OCI-LY7 (cell line): ENCODE results near the gene DRD1.

ENCODE experiments used
- EZH2phosphoT487 ChIP-seq: fragments of 200-600 bp; sonication (generic); IDR thresholded peaks from 2 replicates; pipeline ENCODE4 v1.6.1; 2018; ENCODE audit warnings: low read depth, borderline replicate concordance, mild to moderate bottlenecking, mixed run types, antibody characterized with exemption, low read length, moderate library complexity, mixed read lengths
- TF ChIP-seq, protein P1 (sequence below): fragments of 200-600 bp; sonication (generic); conservative IDR thresholded peaks from 2 replicates; pipeline ENCODE4 v1.5.1; 2014; ENCODE audit warnings: mild to moderate bottlenecking, antibody characterized with exemption, low read length, moderate library complexity, mixed read lengths

DNA sequence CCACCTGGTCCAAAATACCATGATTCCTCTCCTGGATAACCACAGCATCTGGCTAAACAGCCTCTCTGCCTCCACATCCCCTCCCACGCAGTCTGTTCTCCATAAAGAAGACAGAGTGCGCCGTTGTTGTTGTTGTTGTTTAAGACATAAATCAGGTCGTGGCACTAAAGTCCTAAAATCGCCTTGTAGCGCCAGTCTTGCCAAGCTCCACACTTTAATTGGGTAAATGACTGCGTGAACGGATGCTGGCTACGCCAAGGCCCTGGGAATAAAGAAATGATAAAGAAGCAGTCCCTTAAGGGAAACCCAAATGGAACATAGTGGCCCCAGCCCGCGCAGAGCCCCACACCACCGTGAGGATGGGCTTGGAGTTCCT, 34.0 kb upstream of the DRD1 start:
- TF ChIP-seq, protein P1, sequence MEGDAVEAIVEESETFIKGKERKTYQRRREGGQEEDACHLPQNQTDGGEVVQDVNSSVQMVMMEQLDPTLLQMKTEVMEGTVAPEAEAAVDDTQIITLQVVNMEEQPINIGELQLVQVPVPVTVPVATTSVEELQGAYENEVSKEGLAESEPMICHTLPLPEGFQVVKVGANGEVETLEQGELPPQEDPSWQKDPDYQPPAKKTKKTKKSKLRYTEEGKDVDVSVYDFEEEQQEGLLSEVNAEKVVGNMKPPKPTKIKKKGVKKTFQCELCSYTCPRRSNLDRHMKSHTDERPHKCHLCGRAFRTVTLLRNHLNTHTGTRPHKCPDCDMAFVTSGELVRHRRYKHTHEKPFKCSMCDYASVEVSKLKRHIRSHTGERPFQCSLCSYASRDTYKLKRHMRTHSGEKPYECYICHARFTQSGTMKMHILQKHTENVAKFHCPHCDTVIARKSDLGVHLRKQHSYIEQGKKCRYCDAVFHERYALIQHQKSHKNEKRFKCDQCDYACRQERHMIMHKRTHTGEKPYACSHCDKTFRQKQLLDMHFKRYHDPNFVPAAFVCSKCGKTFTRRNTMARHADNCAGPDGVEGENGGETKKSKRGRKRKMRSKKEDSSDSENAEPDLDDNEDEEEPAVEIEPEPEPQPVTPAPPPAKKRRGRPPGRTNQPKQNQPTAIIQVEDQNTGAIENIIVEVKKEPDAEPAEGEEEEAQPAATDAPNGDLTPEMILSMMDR: no peak
- TF ChIP-seq EZH2phosphoT487: no peak
